Spleen (tissue), 7 donors: ENCODE results near the gene THNSL1.

Experiments used
- POLR2AphosphoS5 ChIP-seq, 3 donors: sonication (generic); formaldehyde crosslinking; IDR thresholded peaks; one replicate each; pipeline ENCODE4 v1.5.1; 2017; ENCODE audit warnings: antibody characterized with exemption in 3 of 3
- TF ChIP-seq, protein P1 (sequence below), 11 experiments: fragments of 200-600 bp in 7 of 11; fragments of 450-650 bp in 4 of 11; sonication (generic) in 4 of 11; IDR thresholded peaks in 8 of 11; conservative IDR thresholded peaks in 3 of 11; 1 replicate in 7 of 11; 2 replicates in 4 of 11; pipeline versions ENCODE4 v1.4.0 to v1.8.0; 2016 to 2021; ENCODE audit warnings: antibody characterized with exemption in 11 of 11, inconsistent platforms in 4 of 11, mild to moderate bottlenecking in 1 of 11
- donor health status: DM: no; HTN: no; CAD: no; lungs with moderate emphysema.
- donor health status: DM: no; HTN: no; CAD: no.
- donor health status: DM: no; HTN: no; CAD: no.

DNA sequence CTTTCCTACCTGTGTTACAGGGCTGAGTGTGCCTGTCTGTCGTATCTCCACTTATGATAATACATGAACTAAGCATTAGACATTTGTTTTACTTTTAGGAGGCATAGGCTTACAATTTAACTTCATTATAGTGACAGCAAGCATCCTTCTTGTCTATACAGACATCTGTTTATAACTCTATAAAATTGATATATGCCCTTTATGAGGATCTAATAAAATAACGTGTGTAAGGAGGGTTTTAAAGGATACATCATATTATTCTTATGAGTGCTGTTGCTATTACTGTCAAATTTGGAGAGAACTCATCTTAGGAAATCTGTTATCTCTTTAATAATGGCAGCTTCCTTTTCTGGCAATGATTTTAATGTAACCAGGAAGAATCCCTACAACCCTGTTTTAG is 21.9 kb downstream of the THNSL1 start:
- TF ChIP-seq, protein P1, sequence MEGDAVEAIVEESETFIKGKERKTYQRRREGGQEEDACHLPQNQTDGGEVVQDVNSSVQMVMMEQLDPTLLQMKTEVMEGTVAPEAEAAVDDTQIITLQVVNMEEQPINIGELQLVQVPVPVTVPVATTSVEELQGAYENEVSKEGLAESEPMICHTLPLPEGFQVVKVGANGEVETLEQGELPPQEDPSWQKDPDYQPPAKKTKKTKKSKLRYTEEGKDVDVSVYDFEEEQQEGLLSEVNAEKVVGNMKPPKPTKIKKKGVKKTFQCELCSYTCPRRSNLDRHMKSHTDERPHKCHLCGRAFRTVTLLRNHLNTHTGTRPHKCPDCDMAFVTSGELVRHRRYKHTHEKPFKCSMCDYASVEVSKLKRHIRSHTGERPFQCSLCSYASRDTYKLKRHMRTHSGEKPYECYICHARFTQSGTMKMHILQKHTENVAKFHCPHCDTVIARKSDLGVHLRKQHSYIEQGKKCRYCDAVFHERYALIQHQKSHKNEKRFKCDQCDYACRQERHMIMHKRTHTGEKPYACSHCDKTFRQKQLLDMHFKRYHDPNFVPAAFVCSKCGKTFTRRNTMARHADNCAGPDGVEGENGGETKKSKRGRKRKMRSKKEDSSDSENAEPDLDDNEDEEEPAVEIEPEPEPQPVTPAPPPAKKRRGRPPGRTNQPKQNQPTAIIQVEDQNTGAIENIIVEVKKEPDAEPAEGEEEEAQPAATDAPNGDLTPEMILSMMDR (IDR thresholded peaks at IDR 0.05 in 8 of 11, conservative IDR thresholded peaks at IDR 0.05 in 3 of 11), result no peak
- no peak for TF ChIP-seq POLR2AphosphoS5 (IDR thresholded peaks at IDR 0.05)
